Panc1 (cell line): ENCODE results near the gene SCART1. TPM values are rescaled to one million over a fixed set of nuclear protein-coding genes. Genes with fewer than 3 reads are reported as not detected.

Experiments
- ATAC-seq: fragments of 200-7000 bp; cut with Tn5 transposase; 2 replicates; pipeline ENCODE4 v1.9.1; 2020; ENCODE audit warnings: mild to moderate bottlenecking, moderate library complexity
- BruUV-seq: library from RNA; stranded (reverse); fragments of 400-500 nt; replicated peaks from 2 replicates; lab custom pipeline; 2021; lab: Mats Ljungman, UMichigan
- CTCF ChIA-PET: fragments of 300-600 bp; sonication (Branson Sonifier 250); formaldehyde crosslinking; loops from one replicate; lab custom pipeline; 2022; ENCODE audit warnings: antibody characterized with exemption; lab: Charles Lee
- POLR2A ChIA-PET: fragments of 300-600 bp; sonication (Branson Sonifier 250); formaldehyde crosslinking; loops from one replicate; lab custom pipeline; 2022; ENCODE audit warnings: antibody characterized with exemption; lab: Charles Lee
- DNase-seq: peaks from one replicate; pipeline ENCODE4 v3.0.0-alpha.2; 2010; ENCODE audit warnings: low read depth, low spot score
- H3K27ac ChIP-seq: 2 replicates; pipeline ENCODE4 v1.5.1; 2011; ENCODE audit warnings: mild to moderate bottlenecking, low read length, inconsistent platforms
- H3K27me3 ChIP-seq: fragments of 200-500 bp; sonication (Bioruptor generic); 2 replicates; pipeline ENCODE4 v1.6.0; 2014; ENCODE audit warnings: low read length, inconsistent platforms; ENCODE audit not compliant: control insufficient read depth, insufficient read depth
- H3K36me3 ChIP-seq: fragments of 200-500 bp; sonication (Bioruptor generic); 2 replicates; pipeline ENCODE4 v1.5.1; 2014; ENCODE audit warnings: inconsistent platforms, mild to moderate bottlenecking, low read length, moderate library complexity; ENCODE audit not compliant: control insufficient read depth, insufficient read depth
- H3K4me1 ChIP-seq: 2 replicates; pipeline ENCODE4 v1.5.1; 2011; ENCODE audit warnings: inconsistent platforms, mild to moderate bottlenecking, low read length, moderate library complexity; ENCODE audit not compliant: control insufficient read depth, insufficient read depth
- H3K4me3 ChIP-seq, 2 experiments: 2 replicates each; pipeline ENCODE4 v1.5.1; 2011 to 2012; ENCODE audit warnings: low read depth in 2 of 2, low read length in 2 of 2, mild to moderate bottlenecking in 2 of 2, inconsistent platforms in 1 of 2, moderate library complexity in 1 of 2
- H3K9me3 ChIP-seq: fragments of 200-500 bp; sonication (Bioruptor generic); 2 replicates; pipeline ENCODE4 v1.5.1; 2014; ENCODE audit warnings: low read depth, mild to moderate bottlenecking, inconsistent platforms, low read length, moderate library complexity; ENCODE audit not compliant: control insufficient read depth, insufficient read depth
- POLR2AphosphoS5 ChIP-seq: IDR thresholded peaks from 2 replicates; pipeline ENCODE4 v1.6.1; 2012; ENCODE audit warnings: mild to moderate bottlenecking, low read depth, low read length, moderate library complexity
- SIN3A ChIP-seq: IDR thresholded peaks from 2 replicates; pipeline ENCODE4 v1.6.1; 2012; ENCODE audit warnings: low read depth, mild to moderate bottlenecking, low read length, moderate library complexity, borderline replicate concordance; ENCODE audit not compliant: insufficient read depth
- TCF7L2 ChIP-seq: IDR thresholded peaks from 2 replicates; pipeline ENCODE4 v1.6.1; 2011; ENCODE audit warnings: mild to moderate bottlenecking, low read depth, low read length, inconsistent platforms
- in situ Hi-C: cut with HindIII; loops from 2 replicates; pipeline ENCODE4 v1.10.0; 2016; ENCODE audit warnings: low sequenced_read_pairs, low pct_unique_long_range_greater_than_20kb
- intact Hi-C: fragments of 100-400 bp; cut with micrococcal nuclease; formaldehyde crosslinking; loops from one replicate; pipeline ENCODE4 v1.10.0; 2022; ENCODE audit not compliant: unreplicated experiment
- total RNA-seq: library from RNA; stranded (reverse); gene quantifications from one replicate; pipeline ENCODE4 v1.2.1, GENCODE V29; 2021; ENCODE audit not compliant: unreplicated experiment
- TF ChIP-seq, protein P1 (sequence below), 2 experiments: IDR thresholded peaks; 2 replicates each; pipeline ENCODE4 v1.6.1; 2011 to 2012; ENCODE audit warnings: low read depth in 2 of 2, control low read depth in 1 of 2, low read length in 1 of 2, mild to moderate bottlenecking in 1 of 2, moderate library complexity in 1 of 2; ENCODE audit not compliant: insufficient read depth in 1 of 2
- TF ChIP-seq, protein P2 (sequence below): fragments of 450-650 bp; IDR thresholded peaks from 2 replicates; pipeline ENCODE4 v1.5.1; 2017; ENCODE audit warnings: mild to moderate bottlenecking

SCART1 gene
- total RNA-seq, 1 experiment from 2014 or later, result 0.57 TPM

DNA sequence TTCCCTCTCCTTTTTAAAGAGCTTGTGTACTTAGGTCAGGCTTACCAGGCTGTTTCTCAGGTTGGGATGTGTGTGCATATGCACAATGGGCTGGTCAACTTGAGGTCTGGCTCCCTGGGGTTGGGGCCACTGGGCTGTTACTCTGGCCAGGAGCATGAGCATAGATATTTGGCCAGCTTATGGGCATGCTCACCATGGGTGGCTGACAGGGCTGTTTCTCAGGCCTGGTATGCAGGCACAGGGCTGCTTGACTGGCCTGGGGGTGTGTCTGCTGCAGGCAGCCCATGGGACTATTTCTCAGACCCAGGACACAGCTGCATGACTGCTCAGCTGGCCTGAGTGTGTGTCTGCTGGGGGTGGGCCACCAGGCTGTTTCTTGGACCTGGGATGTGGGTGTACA, 34.6 kb downstream of the SCART1 start:
- H3K27me3 ChIP-seq, result peaks cover 8% of the 10 kb centered on the region; the same call in 1 of the 2 replicates
- ChIA-PET CTCF (no interaction called here), POLR2A (no interaction called here)
- TF ChIP-seq, protein P1, sequence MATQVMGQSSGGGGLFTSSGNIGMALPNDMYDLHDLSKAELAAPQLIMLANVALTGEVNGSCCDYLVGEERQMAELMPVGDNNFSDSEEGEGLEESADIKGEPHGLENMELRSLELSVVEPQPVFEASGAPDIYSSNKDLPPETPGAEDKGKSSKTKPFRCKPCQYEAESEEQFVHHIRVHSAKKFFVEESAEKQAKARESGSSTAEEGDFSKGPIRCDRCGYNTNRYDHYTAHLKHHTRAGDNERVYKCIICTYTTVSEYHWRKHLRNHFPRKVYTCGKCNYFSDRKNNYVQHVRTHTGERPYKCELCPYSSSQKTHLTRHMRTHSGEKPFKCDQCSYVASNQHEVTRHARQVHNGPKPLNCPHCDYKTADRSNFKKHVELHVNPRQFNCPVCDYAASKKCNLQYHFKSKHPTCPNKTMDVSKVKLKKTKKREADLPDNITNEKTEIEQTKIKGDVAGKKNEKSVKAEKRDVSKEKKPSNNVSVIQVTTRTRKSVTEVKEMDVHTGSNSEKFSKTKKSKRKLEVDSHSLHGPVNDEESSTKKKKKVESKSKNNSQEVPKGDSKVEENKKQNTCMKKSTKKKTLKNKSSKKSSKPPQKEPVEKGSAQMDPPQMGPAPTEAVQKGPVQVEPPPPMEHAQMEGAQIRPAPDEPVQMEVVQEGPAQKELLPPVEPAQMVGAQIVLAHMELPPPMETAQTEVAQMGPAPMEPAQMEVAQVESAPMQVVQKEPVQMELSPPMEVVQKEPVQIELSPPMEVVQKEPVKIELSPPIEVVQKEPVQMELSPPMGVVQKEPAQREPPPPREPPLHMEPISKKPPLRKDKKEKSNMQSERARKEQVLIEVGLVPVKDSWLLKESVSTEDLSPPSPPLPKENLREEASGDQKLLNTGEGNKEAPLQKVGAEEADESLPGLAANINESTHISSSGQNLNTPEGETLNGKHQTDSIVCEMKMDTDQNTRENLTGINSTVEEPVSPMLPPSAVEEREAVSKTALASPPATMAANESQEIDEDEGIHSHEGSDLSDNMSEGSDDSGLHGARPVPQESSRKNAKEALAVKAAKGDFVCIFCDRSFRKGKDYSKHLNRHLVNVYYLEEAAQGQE (IDR thresholded peaks at IDR 0.05; ENCODE audit: insufficient read depth in 1 of 2, low read depth in 2 of 2, low read length in 1 of 2), result no peak
- TF ChIP-seq TCF7L2 (no peak), SIN3A (no peak), POLR2AphosphoS5 (no peak)
- TF ChIP-seq, protein P2, sequence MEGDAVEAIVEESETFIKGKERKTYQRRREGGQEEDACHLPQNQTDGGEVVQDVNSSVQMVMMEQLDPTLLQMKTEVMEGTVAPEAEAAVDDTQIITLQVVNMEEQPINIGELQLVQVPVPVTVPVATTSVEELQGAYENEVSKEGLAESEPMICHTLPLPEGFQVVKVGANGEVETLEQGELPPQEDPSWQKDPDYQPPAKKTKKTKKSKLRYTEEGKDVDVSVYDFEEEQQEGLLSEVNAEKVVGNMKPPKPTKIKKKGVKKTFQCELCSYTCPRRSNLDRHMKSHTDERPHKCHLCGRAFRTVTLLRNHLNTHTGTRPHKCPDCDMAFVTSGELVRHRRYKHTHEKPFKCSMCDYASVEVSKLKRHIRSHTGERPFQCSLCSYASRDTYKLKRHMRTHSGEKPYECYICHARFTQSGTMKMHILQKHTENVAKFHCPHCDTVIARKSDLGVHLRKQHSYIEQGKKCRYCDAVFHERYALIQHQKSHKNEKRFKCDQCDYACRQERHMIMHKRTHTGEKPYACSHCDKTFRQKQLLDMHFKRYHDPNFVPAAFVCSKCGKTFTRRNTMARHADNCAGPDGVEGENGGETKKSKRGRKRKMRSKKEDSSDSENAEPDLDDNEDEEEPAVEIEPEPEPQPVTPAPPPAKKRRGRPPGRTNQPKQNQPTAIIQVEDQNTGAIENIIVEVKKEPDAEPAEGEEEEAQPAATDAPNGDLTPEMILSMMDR, result no peak
- H3K4me1 ChIP-seq, result no peaks in the 10 kb centered on the region
- in situ Hi-C loops, result no loop called here
- ATAC-seq (no peak), DNase-seq (no peak)
- intact Hi-C loops, result no loop called here
- no peak overlapping the region for H3K27ac ChIP-seq
- no TSS peak for BruUV-seq
- peaks cover 8% of the 10 kb centered on the region; the same call in 1 of the 2 replicates for H3K9me3 ChIP-seq
- no peak overlapping the region for H3K4me3 ChIP-seq
- H3K36me3 ChIP-seq, result no peaks in the 10 kb centered on the region

DNA sequence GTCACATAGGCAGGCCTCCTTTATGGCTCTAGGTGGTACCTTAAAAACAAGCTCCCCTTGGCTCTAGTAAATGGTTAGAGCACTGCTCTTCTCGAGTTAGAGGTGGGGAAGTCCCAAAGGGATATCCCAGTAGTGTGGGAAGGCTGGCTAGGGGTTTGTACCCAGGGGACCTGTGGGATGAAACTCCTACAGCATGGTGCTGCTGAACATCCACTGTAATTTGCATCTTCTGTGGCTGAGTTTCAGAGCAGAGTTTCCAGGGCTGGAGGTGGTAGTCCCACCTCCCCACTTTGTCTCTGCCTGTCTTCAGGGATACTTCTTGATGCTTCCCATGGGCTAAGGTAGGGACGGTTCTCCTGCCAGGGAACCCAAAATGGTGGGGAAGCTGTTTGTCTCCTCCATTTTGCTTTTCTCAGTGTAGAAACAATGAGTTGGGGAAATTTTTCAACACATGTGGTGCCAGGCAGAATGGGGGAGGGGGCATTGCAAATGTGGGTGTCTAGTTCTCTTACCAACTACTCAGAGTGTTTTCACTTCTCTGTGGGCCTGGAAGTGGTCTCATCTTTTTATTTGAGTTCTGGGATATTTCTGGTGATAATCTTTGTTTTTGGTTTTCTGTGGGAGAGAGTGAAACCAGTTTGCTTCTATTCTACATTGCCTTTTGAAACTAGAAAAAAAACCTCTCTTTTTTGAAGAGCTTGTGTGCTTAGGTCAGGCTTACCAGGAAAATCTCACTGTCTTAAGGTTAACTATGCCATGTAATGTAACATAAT, 36.3 kb downstream of the SCART1 start:
- in situ Hi-C loops, result no loop called here

More for the DNA sequence above, 36.3 kb downstream of the SCART1 start:
- ChIA-PET POLR2A (no interaction called here), CTCF (no interaction called here)
- DNase-seq, result no peak
- peaks cover 6% of the 10 kb centered on the region; the same call in 1 of the 2 replicates for H3K9me3 ChIP-seq
- TF ChIP-seq, protein P2, result no peak
- TF ChIP-seq, protein P1 (IDR thresholded peaks at IDR 0.05; ENCODE audit: insufficient read depth in 1 of 2, low read depth in 2 of 2, low read length in 1 of 2), result no peak
- TF ChIP-seq SIN3A (no peak), TCF7L2 (no peak), POLR2AphosphoS5 (no peak)
- ATAC-seq, result no peak
- H3K4me1 ChIP-seq, result no peaks in the 10 kb centered on the region
- no peaks in the 10 kb centered on the region for H3K36me3 ChIP-seq
- no peaks in the 10 kb centered on the region; the same call in 1 of the 2 replicates for H3K27me3 ChIP-seq
- no peak overlapping the region for H3K27ac ChIP-seq
- no TSS peak for BruUV-seq
- H3K4me3 ChIP-seq, result no peak overlapping the region
- intact Hi-C loops, result no loop called here
